H9 (cell line): ENCODE results near the gene MARF1. TPM values are rescaled to one million over a fixed set of nuclear protein-coding genes. Genes with fewer than 3 reads are reported as not detected.

Experiments
- DNase-seq: peaks from one replicate; pipeline ENCODE4 v3.0.0-alpha.2; 2017
- H2AFZ ChIP-seq: one replicate; pipeline ENCODE4 v1.6.1; 2013; ENCODE audit warnings: mild to moderate bottlenecking, low read length, control low read depth, moderate library complexity
- H2AK5ac ChIP-seq: 2 replicates; pipeline ENCODE4 v1.6.1; 2013; ENCODE audit warnings: low read length, control low read depth, mixed read lengths; ENCODE audit not compliant: insufficient read length
- H2BK120ac ChIP-seq: one replicate; pipeline ENCODE4 v1.6.1; 2013; ENCODE audit warnings: low read depth, mild to moderate bottlenecking, low read length, control low read depth, inconsistent platforms; ENCODE audit not compliant: poor library complexity, severe bottlenecking
- H2BK12ac ChIP-seq: 2 replicates; pipeline ENCODE4 v1.6.1; 2013; ENCODE audit warnings: low read length, control low read depth, mixed read lengths, low read depth; ENCODE audit not compliant: insufficient read length
- H2BK15ac ChIP-seq: 2 replicates; pipeline ENCODE4 v1.6.1; 2013; ENCODE audit warnings: low read depth, low read length, control low read depth
- H2BK20ac ChIP-seq: one replicate; pipeline ENCODE4 v1.6.1; 2013; ENCODE audit warnings: low read depth, mild to moderate bottlenecking, low read length, control low read depth, inconsistent platforms; ENCODE audit not compliant: poor library complexity, severe bottlenecking
- H2BK5ac ChIP-seq: 2 replicates; pipeline ENCODE4 v1.6.1; 2013; ENCODE audit warnings: low read length, control low read depth, mixed read lengths; ENCODE audit not compliant: insufficient read length
- H3K14ac ChIP-seq: 2 replicates; pipeline ENCODE4 v1.6.1; 2013; ENCODE audit warnings: low read length, control low read depth; ENCODE audit not compliant: insufficient read depth
- H3K18ac ChIP-seq: 2 replicates; pipeline ENCODE4 v1.6.1; 2013; ENCODE audit warnings: low read depth, mild to moderate bottlenecking, mixed read lengths, low read length, control low read depth; ENCODE audit not compliant: insufficient read length
- H3K23ac ChIP-seq: 2 replicates; pipeline ENCODE4 v1.6.1; 2013; ENCODE audit warnings: low read length, control low read depth, mixed read lengths, low read depth; ENCODE audit not compliant: insufficient read length
- H3K23me2 ChIP-seq: 2 replicates; pipeline ENCODE4 v1.6.1; 2013; ENCODE audit warnings: low read depth, mild to moderate bottlenecking, mixed read lengths, low read length, control low read depth; ENCODE audit not compliant: insufficient read length, poor library complexity, severe bottlenecking
- H3K27ac ChIP-seq: 2 replicates; pipeline ENCODE4 v1.5.1; 2013; ENCODE audit warnings: low read length, control low read depth, mixed read lengths, low read depth; ENCODE audit not compliant: insufficient read length
- H3K27me3 ChIP-seq: 2 replicates; pipeline ENCODE4 v1.6.1; 2013; ENCODE audit warnings: low read length, control low read depth, inconsistent platforms; ENCODE audit not compliant: insufficient read depth
- H3K4ac ChIP-seq: 2 replicates; pipeline ENCODE4 v1.6.1; 2013; ENCODE audit warnings: low read depth, mild to moderate bottlenecking, control low read depth, inconsistent platforms, low read length, moderate library complexity
- H3K4me1 ChIP-seq: 2 replicates; pipeline ENCODE4 v1.6.1; 2013; ENCODE audit warnings: low read length, control low read depth, inconsistent platforms; ENCODE audit not compliant: insufficient read depth
- H3K4me2 ChIP-seq: 2 replicates; pipeline ENCODE4 v1.6.1; 2013; ENCODE audit warnings: low read length, control low read depth, mixed read lengths; ENCODE audit not compliant: insufficient read length, insufficient read depth
- H3K56ac ChIP-seq: 2 replicates; pipeline ENCODE4 v1.6.1; 2013; ENCODE audit warnings: low read depth, mild to moderate bottlenecking, mixed read lengths, low read length, control low read depth; ENCODE audit not compliant: insufficient read length
- H3K79me1 ChIP-seq: 2 replicates; pipeline ENCODE4 v1.6.1; 2013; ENCODE audit warnings: low read depth, mild to moderate bottlenecking, moderate library complexity, low read length, control low read depth, inconsistent platforms; ENCODE audit not compliant: insufficient read depth, poor library complexity, severe bottlenecking
- H3K79me2 ChIP-seq: 2 replicates; pipeline ENCODE4 v1.6.1; 2013; ENCODE audit warnings: low read length, control low read depth, inconsistent platforms; ENCODE audit not compliant: insufficient read depth
- H3K9ac ChIP-seq: 2 replicates; pipeline ENCODE4 v1.6.1; 2013; ENCODE audit warnings: low read length, control low read depth, mixed read lengths; ENCODE audit not compliant: insufficient read length; ENCODE audit errors: extremely low read depth
- H3K9me3 ChIP-seq: one replicate; pipeline ENCODE4 v1.6.1; 2013; ENCODE audit warnings: low read depth, low read length, inconsistent platforms; ENCODE audit not compliant: control insufficient read depth
- H3T11ph ChIP-seq: one replicate; pipeline ENCODE4 v1.6.1; 2013; ENCODE audit warnings: mild to moderate bottlenecking, low read length, control low read depth, inconsistent platforms
- H4K20me1 ChIP-seq: one replicate; pipeline ENCODE4 v1.6.1; 2013; ENCODE audit not compliant: control insufficient read depth, insufficient read length, insufficient read depth
- H4K5ac ChIP-seq: 2 replicates; pipeline ENCODE4 v1.6.1; 2013; ENCODE audit warnings: low read depth, mild to moderate bottlenecking, mixed read lengths, low read length, control low read depth; ENCODE audit not compliant: insufficient read length
- H4K8ac ChIP-seq: replicated peaks from 2 replicates; pipeline ENCODE4 v1.6.1; 2013; ENCODE audit warnings: low read length, control low read depth, mixed read lengths, low read depth; ENCODE audit not compliant: insufficient read length
- H4K91ac ChIP-seq: 2 replicates; pipeline ENCODE4 v1.6.1; 2013; ENCODE audit warnings: low read depth, mild to moderate bottlenecking, moderate library complexity, mixed read lengths, low read length, control low read depth; ENCODE audit not compliant: insufficient read length
- H3K27ac Mint-ChIP-seq, 3 experiments: 2 replicates in 2 of 3; 3 replicates in 1 of 3; pipeline ENCODE4 v1.8.0; 2020 to 2021; ENCODE audit warnings: mixed read lengths in 3 of 3, mild to moderate bottlenecking in 1 of 3, moderate library complexity in 1 of 3
- H3K27me3 Mint-ChIP-seq: 2 replicates; pipeline ENCODE4 v1.8.0; 2021; ENCODE audit warnings: low read depth, mild to moderate bottlenecking, moderate library complexity, mixed read lengths
- H3K36me3 Mint-ChIP-seq, 3 experiments: 2 replicates in 2 of 3; 3 replicates in 1 of 3; pipeline ENCODE4 v1.8.0; 2020 to 2021; ENCODE audit warnings: low read depth in 3 of 3, mixed read lengths in 3 of 3; ENCODE audit not compliant: insufficient read depth in 1 of 3
- H3K4me1 Mint-ChIP-seq, 2 experiments: 2 replicates each; pipeline ENCODE4 v1.8.0; 2020; ENCODE audit warnings: mixed read lengths in 2 of 2
- H3K4me3 Mint-ChIP-seq, 2 experiments: 2 replicates in 1 of 2; 3 replicates in 1 of 2; pipeline ENCODE4 v1.8.0; 2020 to 2021; ENCODE audit warnings: mild to moderate bottlenecking in 2 of 2, mixed read lengths in 2 of 2, moderate library complexity in 1 of 2
- H3K9me3 Mint-ChIP-seq, 2 experiments: 2 replicates in 1 of 2; 3 replicates in 1 of 2; pipeline ENCODE4 v1.8.0; 2020; ENCODE audit warnings: mild to moderate bottlenecking in 2 of 2, mixed read lengths in 2 of 2, moderate library complexity in 1 of 2
- WGBS: extraction: QIAGEN DNeasy Blood & Tissue Kit; methylation state at CpG from one replicate; pipeline ENCODE4 v1.1.7; 2013; ENCODE audit warnings: missing lambda C conversion rate, low lambda C conversion rate, mixed read lengths; ENCODE audit not compliant: insufficient read length; ENCODE audit errors: extremely low coverage; 5-methylcytosine and 5-hydroxymethylcytosine counted together
- total RNA-seq: library from RNA; stranded (reverse); gene quantifications from 2 replicates; pipeline ENCODE4 v1.2.1, GENCODE V29; 2021
- TF ChIP-seq, protein P1 (sequence below): fragments of 200-600 bp; sonication (generic); conservative IDR thresholded peaks from 3 replicates; pipeline ENCODE4 v1.8.0; 2021; ENCODE audit warnings: antibody characterized with exemption, mild to moderate bottlenecking

MARF1 gene
- total RNA-seq, 1 experiment from 2014 or later = 23.3 TPM

DNA sequence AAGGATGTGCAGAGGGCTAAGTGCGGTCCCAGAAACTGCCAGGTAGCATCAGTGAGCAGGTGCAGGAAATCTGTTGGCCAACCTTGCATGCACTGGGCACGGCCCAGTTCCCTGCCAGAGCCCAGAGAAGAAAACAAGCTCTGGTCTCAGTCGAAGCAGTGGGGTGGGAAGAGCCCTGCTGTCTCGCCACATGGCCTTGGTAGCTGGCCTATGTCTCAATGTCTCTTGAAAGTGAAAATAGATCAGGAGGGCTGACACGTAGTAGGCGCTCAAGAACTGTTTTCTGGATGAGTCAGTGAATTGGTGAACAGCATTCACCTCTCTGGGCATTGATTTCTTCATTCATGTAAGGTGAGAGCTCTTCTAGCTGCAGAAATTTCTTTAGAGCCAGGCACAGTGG lies 90.4 kb downstream of the MARF1 start:
- H2AFZ ChIP-seq = no peak overlapping the region
- H3K4me1 ChIP-seq = no peaks in the 10 kb centered on the region
- no peak overlapping the region for H4K91ac ChIP-seq
- Mint-ChIP-seq H3K4me1 (peaks cover 11 to 13% of the 10 kb centered on the region in 2 experiments), H3K9me3 (no peaks in the 10 kb centered on the region), H3K36me3 (peaks cover 0 to 1% (median 0%) of the 10 kb centered on the region in 3 experiments; a peak in 1 of 7 replicates), H3K27me3 (no peaks in the 10 kb centered on the region), H3K27ac (peak overlapping the region in 1 of 3 experiments; percentile 27; a peak in 1 of 7 replicates), H3K4me3 (no peak overlapping the region)
- no peak overlapping the region for H3K4me2 ChIP-seq
- H3K18ac ChIP-seq = no peak overlapping the region
- no peaks in the 10 kb centered on the region for H3K79me2 ChIP-seq
- no peak overlapping the region for H2BK20ac ChIP-seq
- H3K27ac ChIP-seq = no peak overlapping the region
- H3K23ac ChIP-seq = no peak overlapping the region
- no peaks in the 10 kb centered on the region for H3K27me3 ChIP-seq
- no peak overlapping the region for H2AK5ac ChIP-seq
- DNase-seq = no peak
- H2BK12ac ChIP-seq = no peak overlapping the region
- no peak overlapping the region for H4K5ac ChIP-seq
- H3K23me2 ChIP-seq = no peaks in the 10 kb centered on the region
- H4K8ac ChIP-seq = no peak overlapping the region
- no peak overlapping the region for H3K9ac ChIP-seq
- H3K4ac ChIP-seq = no peak overlapping the region
- no peak overlapping the region for H2BK120ac ChIP-seq
- no peaks in the 10 kb centered on the region for H3K9me3 ChIP-seq
- no peaks in the 10 kb centered on the region for H3K79me1 ChIP-seq
- WGBS = no CpG with 5 or more reads among the region's 6 CpGs
- TF ChIP-seq, protein P1, sequence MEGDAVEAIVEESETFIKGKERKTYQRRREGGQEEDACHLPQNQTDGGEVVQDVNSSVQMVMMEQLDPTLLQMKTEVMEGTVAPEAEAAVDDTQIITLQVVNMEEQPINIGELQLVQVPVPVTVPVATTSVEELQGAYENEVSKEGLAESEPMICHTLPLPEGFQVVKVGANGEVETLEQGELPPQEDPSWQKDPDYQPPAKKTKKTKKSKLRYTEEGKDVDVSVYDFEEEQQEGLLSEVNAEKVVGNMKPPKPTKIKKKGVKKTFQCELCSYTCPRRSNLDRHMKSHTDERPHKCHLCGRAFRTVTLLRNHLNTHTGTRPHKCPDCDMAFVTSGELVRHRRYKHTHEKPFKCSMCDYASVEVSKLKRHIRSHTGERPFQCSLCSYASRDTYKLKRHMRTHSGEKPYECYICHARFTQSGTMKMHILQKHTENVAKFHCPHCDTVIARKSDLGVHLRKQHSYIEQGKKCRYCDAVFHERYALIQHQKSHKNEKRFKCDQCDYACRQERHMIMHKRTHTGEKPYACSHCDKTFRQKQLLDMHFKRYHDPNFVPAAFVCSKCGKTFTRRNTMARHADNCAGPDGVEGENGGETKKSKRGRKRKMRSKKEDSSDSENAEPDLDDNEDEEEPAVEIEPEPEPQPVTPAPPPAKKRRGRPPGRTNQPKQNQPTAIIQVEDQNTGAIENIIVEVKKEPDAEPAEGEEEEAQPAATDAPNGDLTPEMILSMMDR = no peak
- no peak overlapping the region for H3K14ac ChIP-seq
- no peak overlapping the region for H3K56ac ChIP-seq
- no peak overlapping the region for H2BK5ac ChIP-seq
- H2BK15ac ChIP-seq = no peak overlapping the region
- H3T11ph ChIP-seq = no peak overlapping the region
- no peaks in the 10 kb centered on the region for H4K20me1 ChIP-seq
